Effector CD8-positive, alpha-beta T cell (primary cell): ENCODE data around the gene CAPN10.
"Not testable (repeated sequence)": the region's sequence is repeated elsewhere in the genome, so short reads cannot be mapped to it uniquely, and the experiment has no call there.

Experiments
- DNase-seq: peaks from one replicate; lab custom pipeline; 2025; lab: John Stamatoyannopoulos, UW

The CAPN10 gene

GRCh38 chr2:240563231-240563630 is 23.3 kb upstream of the CAPN10 start:
- not testable (repeated sequence) for DNase-seq

GRCh38 chr2:240563951-240564560 is 22.5 kb upstream of the CAPN10 start:
- DNase-seq, result no peak

- DNase-seq, result no peak
These were observed 21.8 kb upstream of the CAPN10 start for GRCh38 chr2:240564561-240565332.

GRCh38 chr2:240565333-240566202 is 21.0 kb upstream of the CAPN10 start:
- DNase-seq, result peak; percentile 72

GRCh38 chr2:240566203-240567136 is 20.1 kb upstream of the CAPN10 start:
- DNase-seq, result peak; percentile 88

- no peak for DNase-seq
These were observed 19.2 kb upstream of the CAPN10 start for GRCh38 chr2:240567137-240567871.

- DNase-seq, result peak; percentile 25
These were observed 18.5 kb upstream of the CAPN10 start, which contains the start of gene RNPEPL1 for GRCh38 chr2:240567872-240568677. TSS of gene RNPEPL1 (plus strand) at chr2:240568484. CDS start at chr2:240568587, 103 bp downstream.

GRCh38 chr2:240568678-240569522 is 17.6 kb upstream of the CAPN10 start:
- DNase-seq, result peak; percentile 26

- DNase-seq, result no peak
These were observed 17.0 kb upstream of the CAPN10 start for GRCh38 chr2:240569523-240569997.

GRCh38 chr2:240569998-240570530 is 16.5 kb upstream of the CAPN10 start:
- DNase-seq, result no peak

- DNase-seq, result no peak
These were observed 15.8 kb upstream of the CAPN10 start for GRCh38 chr2:240570531-240571313.

- no peak for DNase-seq
These were observed 15.1 kb upstream of the CAPN10 start for GRCh38 chr2:240571314-240571973.

GRCh38 chr2:240572141-240573031 is 14.1 kb upstream of the CAPN10 start:
- DNase-seq, result no peak

GRCh38 chr2:240573071-240573515 is 13.4 kb upstream of the CAPN10 start:
- DNase-seq, result no peak

- no peak for DNase-seq
These were observed 12.8 kb upstream of the CAPN10 start for GRCh38 chr2:240573516-240574385.
